NCI-H2081 treated with DMSO at 0.1 percent for 48 hours (cell line): ENCODE results near the gene PLD5.
A peak's percentile ranks its signal among the peaks of the same experiment; 100 is the strongest.
"Not testable (repeated sequence)": the region's sequence is repeated elsewhere in the genome, so short reads cannot be mapped to it uniquely, and the experiment has no call there.

ENCODE experiments used
- DNase-seq: peaks from one replicate; lab custom pipeline; 2025; lab: John Stamatoyannopoulos, UW

Gene PLD5

GRCh38 chr1:242162140-242162539 is 362.4 kb downstream of the PLD5 start:
- DNase-seq, result no peak

DNA sequence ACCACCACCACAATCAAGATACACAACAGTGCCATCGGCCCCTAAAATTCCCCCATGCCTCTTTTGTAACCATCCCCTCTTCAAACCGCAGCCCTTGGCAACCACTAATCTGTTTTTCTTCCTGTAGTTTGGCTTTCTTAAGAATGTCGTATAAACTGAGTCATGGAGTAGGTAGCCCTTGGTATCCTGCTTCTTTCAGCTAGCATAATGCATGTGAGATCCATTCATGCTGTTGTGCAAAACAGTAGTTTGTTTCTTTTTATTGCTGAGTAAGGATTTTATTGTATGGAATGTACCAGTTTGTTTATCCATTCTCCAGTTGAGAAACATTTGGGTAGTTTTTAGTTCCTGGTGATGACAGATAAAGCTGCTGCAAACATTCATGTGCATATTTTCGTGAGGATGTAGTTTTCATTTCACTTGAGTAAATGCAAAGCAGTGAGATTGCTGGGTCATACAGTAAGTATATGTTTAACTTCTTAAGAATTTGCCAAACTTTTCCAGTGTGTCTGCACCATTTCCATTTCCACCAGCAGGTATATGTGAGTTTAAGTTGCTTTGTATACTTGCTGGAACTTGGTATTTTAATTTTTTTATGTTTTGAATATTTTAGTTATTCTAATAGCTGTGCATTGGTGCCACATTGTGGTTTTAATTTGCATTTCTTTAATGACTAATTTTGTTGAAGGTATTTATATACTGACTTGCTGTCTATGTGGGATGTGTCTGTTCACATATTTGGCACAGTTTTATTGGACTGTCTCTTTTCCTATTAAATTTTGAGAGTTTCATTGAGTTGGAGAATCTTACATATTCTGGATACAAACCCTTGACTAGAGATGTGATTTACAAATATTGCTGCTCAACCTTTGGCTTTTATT is 377.2 kb downstream of the PLD5 start:
- no peak for DNase-seq

DNA sequence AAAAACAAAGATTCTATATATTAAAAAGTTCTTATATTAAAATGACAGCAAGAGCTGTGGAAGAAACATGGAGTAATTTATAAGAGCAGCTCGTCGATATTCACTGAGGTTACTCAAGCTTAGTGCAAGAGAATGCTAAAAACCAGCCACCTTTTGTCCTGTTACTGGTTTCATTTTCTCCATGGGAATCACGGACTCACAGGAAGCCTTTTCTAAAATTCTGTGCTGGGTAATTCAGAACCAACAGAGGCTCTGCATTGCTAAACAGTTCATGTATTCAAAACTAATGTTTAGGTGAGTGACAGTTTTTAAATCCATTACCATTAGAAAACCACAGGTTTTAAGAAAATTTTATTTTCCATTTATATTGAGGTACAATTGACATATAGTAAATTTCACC is 377.8 kb downstream of the PLD5 start:
- DNase-seq, result no peak

DNA sequence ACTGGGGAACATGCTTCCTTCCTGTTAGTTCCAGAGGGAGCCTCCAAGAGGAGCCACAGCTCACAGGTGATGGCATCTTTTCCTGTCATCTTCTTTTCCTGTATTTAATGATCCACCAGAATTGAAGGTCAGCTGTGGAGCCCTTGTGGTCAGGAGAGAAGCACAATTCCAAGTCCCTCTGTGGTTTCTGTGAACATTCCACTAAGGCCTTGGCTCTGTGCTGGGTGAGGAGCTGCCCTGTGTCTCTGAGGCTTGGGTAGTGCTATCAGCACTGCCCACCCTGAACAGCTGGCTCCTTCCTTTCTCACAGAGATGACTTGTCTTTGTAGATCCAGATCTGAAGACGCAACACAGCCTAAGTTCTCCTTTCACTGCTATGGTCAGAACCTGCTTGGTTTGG is 383.7 kb downstream of the PLD5 start:
- no peak for DNase-seq

GRCh38 chr1:242139986-242140385 is 384.5 kb downstream of the PLD5 start:
- no peak for DNase-seq

- no peak for DNase-seq
Observed at GRCh38 chr1:242139442-242139841, 385.1 kb downstream of the PLD5 start.

DNA sequence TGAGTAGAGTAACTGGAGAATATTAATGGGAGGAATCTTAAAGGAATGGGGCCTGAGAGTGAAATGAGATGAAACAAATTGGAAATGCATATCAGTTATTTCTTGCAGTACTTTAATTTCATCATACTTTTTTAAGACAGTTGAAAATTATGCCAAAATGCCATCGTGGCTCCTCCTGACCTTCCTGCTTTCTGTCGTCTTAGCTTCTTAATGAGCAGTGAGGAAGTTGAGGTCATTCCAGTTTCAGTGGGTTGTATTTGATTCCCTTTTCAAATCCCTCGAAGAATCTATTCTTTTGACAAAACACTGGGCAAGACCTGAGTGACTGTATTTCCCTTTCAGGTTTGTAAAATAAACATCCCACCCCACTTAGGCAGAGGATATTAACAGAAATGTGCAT is 390.7 kb downstream of the PLD5 start:
- DNase-seq, result no peak

DNA sequence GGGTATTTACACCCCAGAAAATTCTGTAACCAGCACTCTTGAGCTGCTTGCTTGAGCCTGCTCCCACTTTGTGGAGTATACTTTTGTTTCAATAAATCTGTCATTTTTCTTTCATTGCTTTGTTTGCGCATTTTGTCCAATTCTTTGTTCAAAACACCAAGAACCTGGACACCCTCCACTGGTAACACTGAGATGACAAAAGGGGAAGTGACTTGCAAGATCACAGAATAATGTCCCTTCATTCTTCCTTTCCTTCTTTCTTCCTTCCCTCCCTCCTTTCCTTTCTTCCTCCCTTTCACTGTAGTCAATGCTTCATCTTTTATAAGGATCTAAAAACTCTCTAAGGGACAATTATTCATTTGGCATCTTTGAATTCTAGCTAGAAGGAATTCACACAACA is 391.1 kb downstream of the PLD5 start:
- DNase-seq, result no peak

DNA sequence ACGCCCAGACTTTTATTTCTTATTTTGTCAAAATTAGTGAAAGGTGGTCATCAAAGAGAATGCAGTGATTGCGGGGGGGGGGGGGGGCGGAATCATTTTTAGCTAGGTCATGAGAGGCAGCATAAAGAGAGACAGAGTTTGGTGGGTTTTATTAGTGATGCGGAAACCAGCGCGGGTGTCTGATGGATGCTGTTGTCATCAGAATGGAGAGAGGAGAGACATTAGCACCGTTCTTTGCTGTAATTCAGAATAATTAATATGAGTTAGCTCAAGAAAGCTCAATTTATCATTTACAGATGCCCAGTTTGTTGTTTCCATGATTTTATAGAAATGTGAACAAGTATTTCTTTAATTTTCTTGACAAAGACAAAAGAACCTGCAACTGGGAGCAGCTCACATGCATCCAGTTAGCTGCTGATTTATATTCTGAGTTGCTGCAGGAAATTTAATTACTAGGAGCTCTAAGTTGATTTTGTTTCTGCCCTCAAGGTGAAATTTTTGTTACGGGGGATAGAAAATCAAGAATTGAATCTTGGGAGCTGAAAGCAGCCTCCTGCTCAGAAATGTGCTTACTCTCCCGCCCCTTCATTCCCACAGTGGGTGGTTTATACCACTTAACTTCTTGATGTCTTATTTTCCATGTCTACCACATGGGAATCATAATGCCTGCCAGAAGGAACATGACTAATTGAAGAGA is 392.2 kb downstream of the PLD5 start:
- no peak for DNase-seq

DNA sequence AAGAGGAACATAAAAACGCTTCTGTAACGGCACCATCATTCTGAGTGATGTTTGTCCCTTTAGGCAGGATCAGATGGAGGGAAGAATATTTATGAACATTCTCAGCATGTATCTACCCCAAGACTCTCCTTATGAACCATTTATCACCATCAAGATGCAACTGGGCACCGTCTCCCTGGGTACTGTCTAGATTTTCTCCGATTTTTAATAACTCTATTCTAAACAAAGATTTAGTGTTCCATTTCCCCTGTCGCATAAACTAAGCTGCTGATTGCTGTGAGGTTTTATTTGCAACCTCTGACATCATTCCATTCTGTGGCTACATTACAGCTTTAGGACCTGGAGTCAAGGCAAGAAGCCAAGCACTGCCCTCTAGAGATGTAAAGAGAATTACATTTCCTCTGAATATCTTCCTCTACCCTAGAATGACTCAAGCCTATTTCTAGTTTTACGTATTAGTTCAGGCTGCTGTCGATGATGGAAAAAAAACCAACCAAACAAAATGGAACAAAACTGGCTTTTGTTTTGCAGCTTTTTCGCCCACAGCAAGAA is 395.5 kb downstream of the PLD5 start:
- DNase-seq, result peak; percentile 19

GRCh38 chr1:242120432-242120831 is 404.1 kb downstream of the PLD5 start:
- no peak for DNase-seq

DNA sequence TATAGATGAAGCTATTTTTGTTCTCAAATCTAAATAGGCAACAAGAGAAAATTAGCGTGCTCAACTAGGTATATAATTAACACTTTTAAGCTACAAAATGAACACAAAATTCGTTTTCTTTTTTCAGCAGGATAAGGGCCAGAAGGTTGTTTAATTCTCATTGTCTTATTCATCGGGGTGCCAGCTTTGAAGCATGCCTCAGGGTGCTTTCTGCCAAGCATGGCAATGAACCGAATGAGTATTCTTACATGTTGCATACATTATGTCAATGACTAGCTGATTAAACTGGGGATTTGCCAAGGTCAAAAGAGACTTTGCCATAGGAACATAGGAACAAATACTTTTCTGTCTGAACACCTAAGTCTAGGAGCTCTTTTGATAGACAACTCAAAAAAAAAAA is 423.6 kb downstream of the PLD5 start:
- DNase-seq, result no peak

GRCh38 chr1:242097283-242097682 is 427.2 kb downstream of the PLD5 start:
- DNase-seq, result not testable (repeated sequence)

GRCh38 chr1:242093116-242093515 is 431.4 kb downstream of the PLD5 start:
- DNase-seq, result no peak

DNA sequence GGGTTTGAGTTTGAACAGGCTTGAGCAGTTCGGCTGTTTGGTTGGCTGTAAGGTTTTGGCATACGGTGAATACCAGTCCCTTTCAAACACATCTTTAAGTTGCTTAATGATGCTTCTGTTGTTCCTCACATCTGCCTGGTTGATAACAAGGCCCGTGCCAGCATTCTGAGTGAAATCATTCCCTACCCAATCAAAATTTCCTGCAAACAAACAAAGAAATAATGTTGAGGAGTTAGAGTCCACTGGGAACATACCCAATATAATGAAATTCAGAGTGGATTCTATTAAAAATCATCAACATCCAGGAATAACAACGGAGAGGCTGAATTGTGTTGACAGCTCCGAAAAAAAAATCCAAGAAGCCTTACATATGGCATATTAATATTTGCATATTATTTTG is 434.6 kb downstream of the PLD5 start:
- DNase-seq, result no peak

GRCh38 chr1:242088875-242089274 is 435.6 kb downstream of the PLD5 start:
- no peak for DNase-seq

DNA sequence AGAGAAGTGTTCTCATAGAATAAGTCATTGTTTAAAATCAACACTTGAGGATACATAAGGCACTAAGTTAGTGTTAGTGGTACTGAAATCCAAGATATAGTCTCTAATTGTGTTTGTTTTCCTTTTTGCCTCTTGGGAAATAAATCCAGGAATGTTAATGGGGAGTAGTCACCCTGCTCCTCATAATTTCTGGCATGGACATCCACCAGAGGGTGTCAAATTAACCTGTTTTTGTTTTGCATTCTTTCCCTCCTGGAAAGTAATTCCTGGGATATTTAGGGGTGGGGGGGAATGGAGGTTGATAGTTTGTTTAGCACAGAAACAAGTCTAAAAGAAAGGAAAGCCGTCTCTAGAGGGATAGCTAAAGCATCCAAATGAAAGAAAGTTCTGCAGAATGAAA is 437.8 kb downstream of the PLD5 start:
- no peak for DNase-seq

- DNase-seq, result no peak
Observed at GRCh38 chr1:242086093-242086492, 438.4 kb downstream of the PLD5 start.

DNA sequence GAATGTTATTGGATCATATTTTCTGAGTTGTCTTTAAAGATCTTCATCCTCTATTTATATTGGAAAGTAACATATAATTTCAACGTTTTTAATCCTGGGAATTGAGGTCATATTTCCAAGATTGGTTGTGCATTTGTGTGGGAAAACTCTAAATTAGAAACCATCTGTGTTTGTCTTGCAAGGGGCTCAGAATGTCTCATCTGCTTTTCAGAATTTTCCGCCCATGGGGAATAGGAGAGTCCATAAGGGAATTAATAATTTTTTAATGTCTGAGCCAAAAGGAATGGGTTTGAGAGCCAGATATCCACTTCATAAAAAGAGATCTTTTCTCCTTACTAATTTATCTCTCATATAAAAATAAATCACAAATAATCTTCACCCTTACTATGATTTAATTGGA is 440.8 kb downstream of the PLD5 start:
- no peak for DNase-seq

- DNase-seq, result no peak
Observed at GRCh38 chr1:242081446-242081845, 443.1 kb downstream of the PLD5 start.

- DNase-seq, result no peak
Observed at GRCh38 chr1:242065813-242066212, 458.7 kb downstream of the PLD5 start.

GRCh38 chr1:242062271-242062670 is 462.2 kb downstream of the PLD5 start:
- no peak for DNase-seq

GRCh38 chr1:242059976-242060375 is 464.5 kb downstream of the PLD5 start:
- DNase-seq, result no peak
